WTC11 (cell line): ENCODE data around the gene PCSK2. TPM values are rescaled to one million over a fixed set of nuclear protein-coding genes. Genes with fewer than 3 reads are reported as not detected.

Source experiments
- ATAC-seq: fragments of 200-7000 bp; cut with Tn5 transposase; 2 replicates; pipeline ENCODE4 v1.10.0; 2021; ENCODE audit warnings: mild to moderate bottlenecking, moderate library complexity
- CTCF ChIA-PET: fragments of 300-600 bp; sonication (Branson Sonifier 250); formaldehyde crosslinking; loops from one replicate; lab custom pipeline; 2021; ENCODE audit warnings: antibody characterized with exemption; lab: Charles Lee
- POLR2A ChIA-PET: fragments of 350-600 bp; sonication (Branson Sonifier 250); formaldehyde crosslinking; loops from one replicate; lab custom pipeline; 2021; ENCODE audit warnings: antibody characterized with exemption; lab: Charles Lee
- DNase-seq: peaks from one replicate; pipeline ENCODE4 v3.0.0; 2021; ENCODE audit warnings: low spot score
- H3K27ac Mint-ChIP-seq: 2 replicates; pipeline ENCODE4 v1.8.0; 2021; ENCODE audit warnings: mixed read lengths
- H3K27me3 Mint-ChIP-seq: 2 replicates; pipeline ENCODE4 v1.8.0; 2021; ENCODE audit warnings: low read depth, mild to moderate bottlenecking, moderate library complexity, mixed read lengths
- H3K36me3 Mint-ChIP-seq: 2 replicates; pipeline ENCODE4 v1.8.0; 2021; ENCODE audit warnings: mixed read lengths
- H3K4me1 Mint-ChIP-seq: 2 replicates; pipeline ENCODE4 v1.8.0; 2022; ENCODE audit warnings: mixed read lengths
- H3K4me3 Mint-ChIP-seq: 2 replicates; pipeline ENCODE4 v1.8.0; 2021; ENCODE audit warnings: mild to moderate bottlenecking, moderate library complexity, mixed read lengths
- H3K9me3 Mint-ChIP-seq: 2 replicates; pipeline ENCODE4 v1.8.0; 2021; ENCODE audit warnings: mixed read lengths
- CREM ChIP-seq: sonication (generic); formaldehyde crosslinking; IDR thresholded peaks from 2 replicates; pipeline ENCODE4 v1.8.1; 2022; ENCODE audit warnings: mild to moderate bottlenecking, missing genetic modification reagents, moderate library complexity
- EMX1 ChIP-seq: fragments of 250-450 bp; sonication (Bioruptor Pico); IDR thresholded peaks from 2 replicates; pipeline ENCODE4 v1.8.0; 2021; ENCODE audit warnings: mild to moderate bottlenecking
- FOXJ3 ChIP-seq: sonication (generic); formaldehyde crosslinking; IDR thresholded peaks from 2 replicates; pipeline ENCODE4 v1.9.0; 2021; ENCODE audit warnings: missing genetic modification reagents, mild to moderate bottlenecking, borderline replicate concordance
- GABPB1 ChIP-seq: sonication (generic); formaldehyde crosslinking; IDR thresholded peaks from 2 replicates; pipeline ENCODE4 v1.8.1; 2023; ENCODE audit warnings: mild to moderate bottlenecking, missing genetic modification reagents
- HMGA2 ChIP-seq: fragments of 250-450 bp; sonication (Bioruptor Pico); IDR thresholded peaks from 2 replicates; pipeline ENCODE4 v1.4.0; 2021; ENCODE audit warnings: mild to moderate bottlenecking, moderate library complexity
- JUN ChIP-seq: sonication (generic); formaldehyde crosslinking; IDR thresholded peaks from 2 replicates; pipeline ENCODE4 v1.8.0; 2023; ENCODE audit warnings: mild to moderate bottlenecking, missing genetic modification reagents
- NFYB ChIP-seq: sonication (generic); formaldehyde crosslinking; conservative IDR thresholded peaks from 2 replicates; pipeline ENCODE4 v1.8.0; 2022; ENCODE audit warnings: low read depth, missing genetic modification reagents
- RELA ChIP-seq: sonication (generic); formaldehyde crosslinking; IDR thresholded peaks from 2 replicates; pipeline ENCODE4 v1.8.1; 2022; ENCODE audit warnings: missing genetic modification reagents, mild to moderate bottlenecking, borderline replicate concordance
- TCF7 ChIP-seq: sonication (generic); formaldehyde crosslinking; IDR thresholded peaks from 2 replicates; pipeline ENCODE4 v1.8.0; 2022; ENCODE audit warnings: mild to moderate bottlenecking, low read depth, missing genetic modification reagents, moderate library complexity
- ZBTB21 ChIP-seq: sonication (generic); formaldehyde crosslinking; IDR thresholded peaks from 2 replicates; pipeline ENCODE4 v1.8.1; 2023; ENCODE audit warnings: mild to moderate bottlenecking, missing genetic modification reagents, borderline replicate concordance
- total RNA-seq: library from RNA; stranded (reverse); gene quantifications from 3 replicates; pipeline ENCODE4 v1.2.3, GENCODE V29; 2021
- TF ChIP-seq, protein P1 (sequence below): sonication (generic); formaldehyde crosslinking; conservative IDR thresholded peaks from 2 replicates; pipeline ENCODE4 v1.8.1; 2023; ENCODE audit warnings: mild to moderate bottlenecking, low read depth, missing genetic modification reagents, moderate library complexity
- TF ChIP-seq, protein P2 (sequence below): sonication (generic); formaldehyde crosslinking; IDR thresholded peaks from 2 replicates; pipeline ENCODE4 v1.8.1; 2022; ENCODE audit warnings: missing genetic modification reagents, borderline replicate concordance
- TF ChIP-seq, protein P3 (sequence below): sonication (generic); formaldehyde crosslinking; IDR thresholded peaks from 2 replicates; pipeline ENCODE4 v1.8.0; 2022; ENCODE audit warnings: mild to moderate bottlenecking, missing genetic modification reagents
- TF ChIP-seq, protein P4 (sequence below): sonication (generic); formaldehyde crosslinking; IDR thresholded peaks from 2 replicates; pipeline ENCODE4 v1.8.1; 2022; ENCODE audit warnings: low read depth, mild to moderate bottlenecking, moderate library complexity, missing genetic modification reagents, borderline replicate concordance
- TF ChIP-seq, protein P5 (sequence below): fragments of 250-450 bp; sonication (Bioruptor Pico); IDR thresholded peaks from 2 replicates; pipeline ENCODE4 v2.1.2; 2022; ENCODE audit warnings: mild to moderate bottlenecking, moderate library complexity

Gene PCSK2
- total RNA-seq, 1 experiment from 2014 or later: 0.74 TPM

DNA sequence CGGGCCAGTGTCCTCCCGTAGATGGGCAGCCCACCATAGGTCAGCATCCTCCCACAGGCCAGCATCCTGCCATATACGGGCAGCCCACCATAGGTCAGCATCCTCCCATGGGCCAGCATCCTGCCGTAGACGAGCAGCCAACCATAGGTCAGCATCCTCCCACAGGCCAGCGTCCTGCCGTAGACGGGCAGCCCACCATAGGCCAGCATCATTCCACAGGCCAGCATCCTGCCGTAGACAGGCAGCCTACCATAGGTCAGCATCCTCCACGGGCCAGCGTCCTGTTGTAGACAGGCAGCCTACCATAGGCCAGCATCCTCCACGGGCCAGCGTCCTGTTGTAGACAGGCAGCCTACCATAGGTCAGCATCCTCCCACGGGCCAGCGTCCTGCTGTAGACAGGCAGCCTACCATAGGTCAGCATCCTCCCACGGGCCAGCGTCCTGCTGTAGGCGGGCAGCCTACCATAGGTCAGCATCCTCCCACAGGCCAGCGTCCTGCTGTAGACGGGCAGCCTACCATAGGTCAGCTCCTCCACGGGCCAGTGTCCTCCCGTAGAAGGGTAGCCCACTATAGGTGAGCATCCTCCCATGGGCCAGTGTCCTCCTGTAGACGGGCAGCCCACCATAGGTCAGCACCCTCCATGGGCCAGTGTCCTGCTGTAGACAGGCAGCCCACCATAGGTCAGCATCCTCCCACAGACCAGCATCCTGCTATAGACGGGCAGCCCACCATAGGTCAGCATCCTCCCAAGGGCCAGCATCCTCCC, 241.4 kb downstream of the PCSK2 start:
- ChIA-PET CTCF (no interaction called here), POLR2A (no interaction called here)
- TF ChIP-seq ZBTB21 (CRISPR knock-in tag) (no peak), CREM (CRISPR knock-in tag) (no peak)
- Mint-ChIP-seq H3K36me3 (no peaks in the 10 kb centered on the region), H3K9me3 (no peaks in the 10 kb centered on the region), H3K4me1 (no peaks in the 10 kb centered on the region), H3K27ac (no peak overlapping the region), H3K4me3 (no peak overlapping the region), H3K27me3 (no peaks in the 10 kb centered on the region)
- ATAC-seq: no peak
- DNase-seq: no peak

DNA sequence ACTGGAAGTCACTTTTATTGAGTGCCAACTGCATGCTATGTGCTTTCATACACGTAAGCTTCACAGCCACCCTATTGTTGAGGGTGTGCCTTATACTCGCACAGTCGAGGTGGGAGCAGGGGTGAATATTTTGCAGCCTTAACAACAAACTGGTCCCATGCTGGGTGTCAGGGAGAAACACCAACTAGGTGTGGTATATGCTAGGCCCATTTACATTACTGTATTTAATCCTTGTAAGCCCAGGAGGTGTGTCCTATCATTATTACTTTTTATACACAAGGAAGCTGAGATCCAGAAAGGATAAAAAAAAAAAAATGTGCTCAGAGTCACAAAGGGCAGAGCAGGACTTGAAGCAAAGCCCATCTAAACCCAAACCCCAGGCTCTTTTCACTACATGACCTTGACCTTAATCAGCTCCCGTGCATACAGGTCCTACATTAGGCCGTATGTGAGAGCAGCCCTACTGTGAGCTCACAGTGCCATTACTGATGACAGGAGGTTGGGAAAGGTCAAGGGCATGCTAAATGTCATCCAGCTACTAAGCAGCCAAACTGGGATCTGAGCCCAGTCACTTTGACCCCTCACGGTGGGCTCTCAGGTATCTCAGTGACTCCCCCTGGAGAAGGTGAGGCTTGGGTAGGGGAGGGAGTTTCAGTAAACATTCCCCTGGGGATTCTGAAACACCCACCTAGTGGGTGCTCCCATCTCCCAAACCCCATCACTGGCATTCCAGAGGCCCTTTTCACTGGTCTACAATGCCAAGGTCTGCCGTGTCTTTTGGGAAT, 242.6 kb downstream of the PCSK2 start:
- ChIA-PET CTCF (interaction anchor here (0.6 to 1.1 kb wide), 2 partner anchors 665 to 667 kb away, joined by 3 to 4 read pairs; no protein-coding TSS in a partner anchor), POLR2A (no interaction called here)
- ATAC-seq: no peak
- no peak overlapping the region for H3K4me3 Mint-ChIP-seq
- TF ChIP-seq, protein P1, sequence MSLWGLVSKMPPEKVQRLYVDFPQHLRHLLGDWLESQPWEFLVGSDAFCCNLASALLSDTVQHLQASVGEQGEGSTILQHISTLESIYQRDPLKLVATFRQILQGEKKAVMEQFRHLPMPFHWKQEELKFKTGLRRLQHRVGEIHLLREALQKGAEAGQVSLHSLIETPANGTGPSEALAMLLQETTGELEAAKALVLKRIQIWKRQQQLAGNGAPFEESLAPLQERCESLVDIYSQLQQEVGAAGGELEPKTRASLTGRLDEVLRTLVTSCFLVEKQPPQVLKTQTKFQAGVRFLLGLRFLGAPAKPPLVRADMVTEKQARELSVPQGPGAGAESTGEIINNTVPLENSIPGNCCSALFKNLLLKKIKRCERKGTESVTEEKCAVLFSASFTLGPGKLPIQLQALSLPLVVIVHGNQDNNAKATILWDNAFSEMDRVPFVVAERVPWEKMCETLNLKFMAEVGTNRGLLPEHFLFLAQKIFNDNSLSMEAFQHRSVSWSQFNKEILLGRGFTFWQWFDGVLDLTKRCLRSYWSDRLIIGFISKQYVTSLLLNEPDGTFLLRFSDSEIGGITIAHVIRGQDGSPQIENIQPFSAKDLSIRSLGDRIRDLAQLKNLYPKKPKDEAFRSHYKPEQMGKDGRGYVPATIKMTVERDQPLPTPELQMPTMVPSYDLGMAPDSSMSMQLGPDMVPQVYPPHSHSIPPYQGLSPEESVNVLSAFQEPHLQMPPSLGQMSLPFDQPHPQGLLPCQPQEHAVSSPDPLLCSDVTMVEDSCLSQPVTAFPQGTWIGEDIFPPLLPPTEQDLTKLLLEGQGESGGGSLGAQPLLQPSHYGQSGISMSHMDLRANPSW (CRISPR knock-in tag): no peak
- TF ChIP-seq JUN (CRISPR knock-in tag) (no peak), EMX1 (CRISPR knock-in tag) (no peak), CREM (CRISPR knock-in tag) (no peak), NFYB (CRISPR knock-in tag) (no peak), RELA (CRISPR knock-in tag) (no peak), HMGA2 (CRISPR knock-in tag) (no peak), FOXJ3 (CRISPR knock-in tag) (no peak)
- TF ChIP-seq, protein P2, sequence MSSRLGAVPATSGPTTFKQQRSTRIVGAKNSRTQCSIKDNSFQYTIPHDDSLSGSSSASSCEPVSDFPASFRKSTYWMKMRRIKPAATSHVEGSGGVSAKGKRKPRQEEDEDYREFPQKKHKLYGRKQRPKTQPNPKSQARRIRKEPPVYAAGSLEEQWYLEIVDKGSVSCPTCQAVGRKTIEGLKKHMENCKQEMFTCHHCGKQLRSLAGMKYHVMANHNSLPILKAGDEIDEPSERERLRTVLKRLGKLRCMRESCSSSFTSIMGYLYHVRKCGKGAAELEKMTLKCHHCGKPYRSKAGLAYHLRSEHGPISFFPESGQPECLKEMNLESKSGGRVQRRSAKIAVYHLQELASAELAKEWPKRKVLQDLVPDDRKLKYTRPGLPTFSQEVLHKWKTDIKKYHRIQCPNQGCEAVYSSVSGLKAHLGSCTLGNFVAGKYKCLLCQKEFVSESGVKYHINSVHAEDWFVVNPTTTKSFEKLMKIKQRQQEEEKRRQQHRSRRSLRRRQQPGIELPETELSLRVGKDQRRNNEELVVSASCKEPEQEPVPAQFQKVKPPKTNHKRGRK (CRISPR knock-in tag): no peak
- TF ChIP-seq, protein P3, sequence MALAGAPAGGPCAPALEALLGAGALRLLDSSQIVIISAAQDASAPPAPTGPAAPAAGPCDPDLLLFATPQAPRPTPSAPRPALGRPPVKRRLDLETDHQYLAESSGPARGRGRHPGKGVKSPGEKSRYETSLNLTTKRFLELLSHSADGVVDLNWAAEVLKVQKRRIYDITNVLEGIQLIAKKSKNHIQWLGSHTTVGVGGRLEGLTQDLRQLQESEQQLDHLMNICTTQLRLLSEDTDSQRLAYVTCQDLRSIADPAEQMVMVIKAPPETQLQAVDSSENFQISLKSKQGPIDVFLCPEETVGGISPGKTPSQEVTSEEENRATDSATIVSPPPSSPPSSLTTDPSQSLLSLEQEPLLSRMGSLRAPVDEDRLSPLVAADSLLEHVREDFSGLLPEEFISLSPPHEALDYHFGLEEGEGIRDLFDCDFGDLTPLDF (CRISPR knock-in tag): no peak
- TF ChIP-seq, protein P4, sequence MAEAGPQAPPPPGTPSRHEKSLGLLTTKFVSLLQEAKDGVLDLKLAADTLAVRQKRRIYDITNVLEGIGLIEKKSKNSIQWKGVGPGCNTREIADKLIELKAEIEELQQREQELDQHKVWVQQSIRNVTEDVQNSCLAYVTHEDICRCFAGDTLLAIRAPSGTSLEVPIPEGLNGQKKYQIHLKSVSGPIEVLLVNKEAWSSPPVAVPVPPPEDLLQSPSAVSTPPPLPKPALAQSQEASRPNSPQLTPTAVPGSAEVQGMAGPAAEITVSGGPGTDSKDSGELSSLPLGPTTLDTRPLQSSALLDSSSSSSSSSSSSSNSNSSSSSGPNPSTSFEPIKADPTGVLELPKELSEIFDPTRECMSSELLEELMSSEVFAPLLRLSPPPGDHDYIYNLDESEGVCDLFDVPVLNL: no peak
- no peaks in the 10 kb centered on the region for H3K36me3 Mint-ChIP-seq
- no peaks in the 10 kb centered on the region for H3K4me1 Mint-ChIP-seq
- H3K9me3 Mint-ChIP-seq: no peaks in the 10 kb centered on the region
- H3K27ac Mint-ChIP-seq: no peak overlapping the region
- DNase-seq: no peak
- H3K27me3 Mint-ChIP-seq: no peaks in the 10 kb centered on the region

DNA sequence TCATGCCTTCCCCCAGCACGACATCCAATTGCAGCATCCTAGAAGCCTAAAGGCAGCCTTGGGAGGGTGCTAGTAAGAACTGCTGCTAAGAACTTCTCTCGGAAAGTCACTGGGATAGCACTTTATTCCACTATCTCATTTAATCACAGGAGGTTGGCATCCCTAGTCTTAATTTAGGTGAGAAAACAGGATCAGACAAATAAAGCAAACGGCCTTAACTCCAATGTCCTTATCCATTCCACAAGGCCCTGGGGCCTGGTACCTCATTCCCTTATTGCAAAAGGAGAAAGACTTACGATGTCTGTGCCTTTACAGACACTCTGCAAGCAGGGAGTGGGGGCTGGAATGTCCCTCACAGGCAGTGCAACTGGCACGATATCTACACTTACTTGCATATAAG, 243.7 kb downstream of the PCSK2 start:
- no peaks in the 10 kb centered on the region for H3K9me3 Mint-ChIP-seq
- no peaks in the 10 kb centered on the region for H3K27me3 Mint-ChIP-seq
- DNase-seq (no peak), ATAC-seq (no peak)
- H3K4me3 Mint-ChIP-seq: no peak overlapping the region
- H3K36me3 Mint-ChIP-seq: no peaks in the 10 kb centered on the region
- ChIA-PET POLR2A (no interaction called here), CTCF (no interaction called here)
- no peaks in the 10 kb centered on the region for H3K4me1 Mint-ChIP-seq
- TF ChIP-seq, protein P5, sequence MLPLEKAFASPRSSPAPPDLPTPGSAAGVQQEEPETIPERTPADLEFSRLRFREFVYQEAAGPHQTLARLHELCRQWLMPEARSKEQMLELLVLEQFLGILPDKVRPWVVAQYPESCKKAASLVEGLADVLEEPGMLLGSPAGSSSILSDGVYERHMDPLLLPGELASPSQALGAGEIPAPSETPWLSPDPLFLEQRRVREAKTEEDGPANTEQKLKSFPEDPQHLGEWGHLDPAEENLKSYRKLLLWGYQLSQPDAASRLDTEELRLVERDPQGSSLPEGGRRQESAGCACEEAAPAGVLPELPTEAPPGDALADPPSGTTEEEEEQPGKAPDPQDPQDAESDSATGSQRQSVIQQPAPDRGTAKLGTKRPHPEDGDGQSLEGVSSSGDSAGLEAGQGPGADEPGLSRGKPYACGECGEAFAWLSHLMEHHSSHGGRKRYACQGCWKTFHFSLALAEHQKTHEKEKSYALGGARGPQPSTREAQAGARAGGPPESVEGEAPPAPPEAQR (CRISPR knock-in tag): no peak
- TF ChIP-seq TCF7 (CRISPR knock-in tag) (no peak), GABPB1 (no peak)
- no peak overlapping the region for H3K27ac Mint-ChIP-seq
